ENCODE measurements around the gene UNC45A.
A peak's percentile ranks its signal among the peaks of the same experiment; 100 is the strongest.
"Not testable (repeated sequence)": the region's sequence is repeated elsewhere in the genome, so short reads cannot be mapped to it uniquely, and the experiment has no call there.

Gene UNC45A

DNA sequence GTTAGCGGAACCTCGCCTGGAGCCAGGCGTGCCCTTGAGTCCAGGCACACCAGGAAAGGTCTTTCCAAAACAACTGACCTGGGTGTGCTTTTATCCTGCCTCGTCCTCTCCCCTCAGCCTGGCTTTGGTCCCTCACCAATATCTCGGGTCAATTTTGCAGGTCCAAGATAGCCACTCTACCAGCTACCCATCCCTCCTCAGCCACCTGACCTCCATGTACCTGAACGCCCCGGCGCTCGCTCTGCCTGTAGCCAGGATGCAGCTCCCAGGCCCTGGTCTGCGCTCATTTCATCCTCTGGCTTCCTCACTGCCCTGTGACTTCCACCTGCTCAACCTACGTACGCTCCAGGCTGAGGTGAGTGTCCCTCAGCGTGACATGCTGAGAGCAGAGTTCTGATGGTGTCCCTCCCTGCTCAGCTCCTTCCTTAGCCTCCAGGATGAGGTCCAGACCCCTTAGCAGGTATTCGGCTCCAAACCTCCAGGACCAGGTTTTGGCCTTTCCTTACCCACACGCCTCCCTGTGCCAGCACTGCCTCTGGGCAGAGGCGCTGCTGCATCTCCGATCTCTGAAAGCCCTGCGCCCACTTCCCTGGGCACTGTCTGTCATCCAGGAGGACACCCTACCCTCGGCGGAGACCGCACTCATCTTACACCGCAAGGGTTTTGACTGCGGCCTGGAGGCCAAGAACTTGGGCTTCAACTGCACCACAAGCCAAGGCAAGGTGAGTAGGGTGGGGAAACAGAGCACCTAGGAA lies 16.9 kb upstream of the UNC45A start:
- no peak for DNase-seq

DNA sequence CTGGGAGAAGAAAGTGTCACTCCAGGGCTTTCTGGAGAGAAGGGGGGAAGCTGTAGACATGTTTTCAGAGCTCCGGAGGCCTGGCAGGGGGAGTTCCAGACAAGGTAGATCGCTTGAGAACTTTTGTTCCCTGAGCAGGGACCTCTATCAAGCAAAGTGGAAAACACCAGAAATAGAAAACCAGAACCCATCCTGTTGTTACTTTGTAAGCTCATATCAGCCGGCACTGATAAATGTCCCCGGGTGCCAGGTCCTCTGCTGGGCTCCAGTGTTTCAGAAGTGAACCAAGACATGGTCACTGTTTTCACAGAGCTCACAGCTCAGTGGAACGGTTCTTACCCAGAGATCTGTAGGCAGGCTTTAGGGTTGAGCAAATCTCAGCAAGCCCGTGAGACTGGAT lies 16.2 kb upstream of the UNC45A start:
- DNase-seq: no peak

DNA sequence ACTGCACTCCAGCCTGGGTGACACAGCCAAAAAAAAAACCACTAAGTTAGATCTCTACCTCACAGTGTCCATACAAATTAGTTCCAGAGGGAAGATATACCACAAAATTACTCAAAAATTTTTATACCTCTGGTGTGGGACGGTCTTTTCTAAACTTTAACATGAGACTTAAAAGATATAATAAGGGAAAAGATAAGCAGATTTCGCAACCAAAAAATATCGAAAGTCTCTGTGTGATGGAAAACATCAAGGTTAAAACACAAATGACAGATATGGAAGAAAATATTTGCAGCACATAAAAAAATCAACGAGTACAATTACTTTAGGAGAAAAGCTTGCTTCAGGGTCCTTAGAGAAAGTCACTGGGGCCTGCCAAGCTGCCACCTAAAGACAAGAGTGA lies 13.2 kb upstream of the UNC45A start:
- no peak for DNase-seq

DNA sequence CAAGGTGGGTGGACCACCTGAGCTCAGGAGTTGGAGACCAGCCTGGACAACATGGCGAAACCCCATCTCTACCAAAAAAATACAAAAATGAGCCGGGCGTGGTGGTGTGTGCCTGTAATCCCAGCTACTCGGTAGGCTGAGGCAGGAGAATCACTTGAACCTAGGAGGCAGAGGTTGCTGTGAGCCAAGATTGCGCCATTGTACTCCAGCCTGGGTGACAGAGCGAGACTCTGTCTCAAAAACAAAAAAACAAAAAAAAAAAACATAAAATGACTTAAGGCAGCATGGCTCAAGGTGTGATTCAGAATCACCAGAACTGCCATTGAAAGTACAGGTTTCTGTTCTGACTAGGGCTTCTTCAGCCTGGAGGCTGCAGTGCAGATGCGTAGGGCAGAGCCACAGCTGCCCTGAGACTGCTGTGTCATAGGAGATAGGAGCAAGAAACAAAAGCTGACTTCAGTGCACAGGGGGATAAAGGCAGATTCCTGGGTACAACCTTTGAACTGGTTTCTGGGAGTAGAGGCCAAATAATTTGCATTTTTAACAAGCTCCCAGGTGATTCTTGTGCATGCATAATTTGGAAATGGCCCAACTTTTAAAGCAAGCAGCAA lies 12.3 kb upstream of the UNC45A start:
- DNase-seq: peak; percentile 82

DNA sequence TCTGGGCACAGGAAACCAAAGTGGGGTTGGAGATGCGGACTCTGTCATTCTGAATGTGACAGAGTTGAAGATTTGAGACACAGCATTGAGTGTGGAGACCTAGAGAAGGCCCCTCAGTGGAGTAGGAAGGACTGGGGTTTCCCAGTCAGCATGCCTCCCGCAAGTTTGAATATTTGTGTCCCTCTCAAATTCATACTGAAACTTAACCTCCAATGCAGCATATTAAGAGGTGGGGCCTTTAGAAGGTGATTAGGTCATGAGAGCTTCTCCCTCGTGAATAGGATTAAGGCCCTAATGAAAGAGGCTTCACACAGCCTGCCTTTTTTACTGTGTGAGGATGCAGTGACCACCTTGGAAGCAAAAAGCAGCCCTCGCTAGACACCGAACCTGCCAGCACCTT lies 10.7 kb upstream of the UNC45A start:
- peak; percentile 80 for DNase-seq

DNA sequence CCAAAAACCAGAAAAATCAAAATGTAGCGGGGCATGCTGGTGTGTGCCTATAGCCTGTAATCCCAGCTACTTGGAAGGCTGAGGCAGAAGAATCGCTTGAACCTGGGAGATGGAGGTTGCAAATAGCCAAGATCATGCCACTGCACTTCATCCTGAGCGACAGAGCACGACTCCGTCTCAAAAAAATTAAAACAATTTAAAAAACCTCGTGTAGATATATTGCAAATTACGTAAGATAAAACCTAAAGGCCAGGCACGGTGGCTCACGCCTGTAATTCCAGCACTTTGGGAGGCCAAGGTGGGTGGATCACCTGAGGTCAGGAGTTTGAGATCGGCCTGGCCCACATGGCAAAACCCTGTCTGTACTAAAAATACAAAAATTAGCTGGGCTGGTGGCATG lies 8.3 kb upstream of the UNC45A start:
- DNase-seq: not testable (repeated sequence)

DNA sequence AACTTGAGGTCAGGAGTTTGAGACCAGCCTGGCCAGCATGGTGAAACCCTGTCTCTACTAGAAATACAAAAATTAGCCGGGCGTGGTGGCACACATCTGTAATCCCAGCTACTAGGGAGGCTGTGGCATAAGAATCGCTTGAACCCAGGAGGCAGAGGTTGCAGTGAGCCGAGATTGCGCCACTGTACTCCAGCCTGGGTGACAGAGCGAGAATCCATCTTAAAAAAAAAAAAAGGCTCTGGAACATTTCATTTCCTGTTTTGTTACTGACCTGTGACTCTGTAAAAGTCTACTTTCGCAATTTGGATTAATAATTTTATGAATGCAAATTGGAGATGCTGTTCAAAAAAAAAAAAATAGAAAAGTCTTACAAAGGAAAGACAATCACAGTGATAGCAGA lies 7.0 kb upstream of the UNC45A start:
- DNase-seq: not testable (repeated sequence)

DNA sequence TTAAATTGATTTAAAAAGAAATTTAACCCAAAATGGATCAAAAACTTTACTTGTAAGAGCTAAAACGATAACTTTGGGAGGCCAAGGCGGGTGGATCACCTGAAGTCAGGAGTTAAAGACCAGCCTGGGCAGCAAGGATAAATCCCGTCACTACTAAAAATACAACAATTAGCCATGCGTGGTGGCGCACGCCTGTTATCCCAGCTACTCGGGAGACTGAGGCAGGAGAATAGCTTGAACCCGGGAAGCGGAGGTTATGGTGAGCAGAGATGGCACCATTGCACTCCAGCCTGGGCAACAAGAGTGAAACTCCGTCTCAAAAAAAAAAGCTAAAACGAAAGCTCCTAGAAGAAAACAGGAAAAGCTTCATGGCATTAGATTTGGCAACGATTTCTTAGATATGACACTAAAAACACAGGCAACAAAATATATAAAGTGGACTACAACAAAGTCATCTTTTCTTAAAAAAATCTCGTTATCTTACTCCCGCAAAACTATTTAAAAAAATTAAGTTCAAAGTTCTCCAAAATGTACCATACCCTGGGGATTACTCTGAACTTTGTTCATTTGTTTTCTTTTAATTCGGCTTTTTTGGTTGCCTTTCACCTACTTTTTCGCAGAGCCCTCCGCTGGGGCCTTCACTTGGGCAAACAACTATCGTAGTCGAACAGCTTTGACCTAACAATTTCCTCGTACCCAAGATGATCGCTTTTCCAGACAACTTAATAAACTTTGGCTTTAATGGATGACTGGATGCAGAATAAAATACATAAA lies 5.7 kb upstream of the UNC45A start:
- DNase-seq: no peak

DNA sequence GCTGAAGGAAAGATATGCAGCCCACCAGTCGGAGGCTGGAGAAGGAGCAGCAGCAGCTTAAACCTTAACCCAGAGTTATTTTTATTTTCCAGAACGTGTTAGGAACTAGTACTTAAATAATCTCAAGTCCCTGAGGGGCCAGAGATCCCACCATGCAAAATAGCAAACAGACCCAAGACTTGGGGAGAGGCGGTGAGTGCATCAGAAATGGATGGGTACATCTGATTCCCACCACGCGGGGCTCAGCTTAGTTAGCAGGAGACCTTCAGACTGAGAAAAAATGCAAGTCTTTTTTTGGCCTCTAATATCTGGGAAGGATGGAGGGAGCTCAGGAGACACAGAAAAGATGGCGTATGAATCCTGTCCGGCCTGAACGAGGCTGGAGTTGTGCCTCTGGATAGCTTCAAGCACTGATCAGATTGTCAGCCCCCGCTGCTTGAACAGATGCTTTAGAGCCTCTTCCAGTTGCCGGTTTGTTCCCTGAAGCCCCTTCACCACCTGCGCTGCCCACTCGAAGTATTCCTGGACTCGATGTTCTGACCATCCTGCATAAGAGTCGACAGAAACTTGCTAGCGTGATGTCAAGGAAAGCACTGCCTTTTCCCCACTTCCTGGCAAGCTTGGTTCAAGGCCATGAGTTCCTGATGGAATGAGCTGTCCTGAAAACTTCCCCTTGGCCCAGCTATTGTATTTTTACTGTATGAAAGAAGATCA lies 4.1 kb upstream of the UNC45A start:
- peak; percentile 21 for DNase-seq

DNA sequence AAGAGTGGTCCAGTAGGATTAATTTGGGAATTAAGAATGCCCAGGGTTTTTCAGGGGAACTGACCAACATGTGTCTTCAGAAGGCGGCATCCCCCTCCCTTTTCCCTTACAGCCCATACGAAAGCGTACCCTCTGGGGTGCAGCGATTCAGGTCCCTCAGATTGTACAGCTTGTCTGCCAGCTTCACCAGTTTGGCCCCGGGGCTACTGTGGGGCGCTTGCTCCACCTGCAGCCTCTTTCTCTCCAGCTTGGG lies 3.6 kb upstream of the UNC45A start:
- no peak for DNase-seq

DNA sequence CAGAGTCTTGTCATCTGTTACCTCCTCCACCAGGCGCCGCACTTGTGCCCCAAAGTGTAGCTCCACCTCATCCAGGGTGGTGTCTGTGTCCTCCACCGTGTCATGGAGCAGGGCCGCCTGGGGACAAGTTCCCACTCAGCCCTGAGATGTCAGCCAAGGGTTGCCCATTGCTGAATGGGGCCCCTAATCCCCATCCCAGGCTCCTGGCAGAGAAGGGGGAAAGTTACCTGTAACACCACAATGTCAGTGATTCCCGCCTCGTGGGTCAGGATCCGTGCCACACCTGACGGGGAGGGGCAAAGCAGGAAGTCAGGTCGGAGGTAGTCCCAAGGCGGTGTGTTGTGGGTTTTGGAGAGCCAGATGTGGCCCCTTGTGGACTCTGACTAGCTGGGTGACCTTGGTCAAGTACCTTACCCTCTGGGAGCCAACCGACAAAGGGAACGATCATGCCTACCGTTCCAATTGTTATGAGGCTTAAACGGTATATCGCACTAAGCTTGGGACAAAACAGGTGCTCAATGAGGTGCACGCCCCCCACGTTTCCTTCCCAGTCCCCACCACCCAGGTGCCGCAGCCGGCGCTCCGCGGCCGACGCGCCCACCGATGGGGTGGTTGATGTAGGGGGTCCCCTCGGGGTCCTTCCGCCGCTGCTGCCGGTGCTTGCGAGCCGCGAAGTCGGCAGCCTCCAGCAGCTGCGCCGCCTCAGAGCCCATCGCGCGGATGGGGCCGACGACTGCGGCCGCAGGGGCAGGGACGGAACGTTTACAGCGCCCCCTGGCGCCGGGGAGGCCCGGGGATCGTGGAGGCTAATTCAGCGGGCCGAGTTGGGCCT lies 3.0 kb upstream of the UNC45A start, which contains the start of gene HDDC3:
Gene HDDC3, minus strand, starts transcription at position 722 of the 832 bp plus-strand sequence. Its CDS starts 9 bp downstream, at position 713.
- peak; percentile 92 for DNase-seq

DNA sequence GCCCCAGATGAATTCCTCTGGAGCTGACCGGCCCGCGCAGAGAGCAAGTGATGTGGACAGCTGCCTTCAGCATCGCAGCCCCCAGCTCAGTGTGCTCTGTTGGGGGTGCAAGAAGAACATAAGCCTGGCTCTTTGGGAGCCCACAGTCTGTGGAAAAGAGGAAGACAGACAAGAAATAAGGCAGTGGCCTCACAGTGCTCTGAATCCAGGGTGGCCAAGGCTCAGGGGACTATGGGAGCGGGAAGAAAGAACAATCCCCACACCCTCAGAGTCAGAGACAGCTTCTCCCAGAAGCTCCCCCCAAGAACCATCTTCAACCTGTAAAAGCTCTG lies 2.5 kb upstream of the UNC45A start:
- DNase-seq: no peak

DNA sequence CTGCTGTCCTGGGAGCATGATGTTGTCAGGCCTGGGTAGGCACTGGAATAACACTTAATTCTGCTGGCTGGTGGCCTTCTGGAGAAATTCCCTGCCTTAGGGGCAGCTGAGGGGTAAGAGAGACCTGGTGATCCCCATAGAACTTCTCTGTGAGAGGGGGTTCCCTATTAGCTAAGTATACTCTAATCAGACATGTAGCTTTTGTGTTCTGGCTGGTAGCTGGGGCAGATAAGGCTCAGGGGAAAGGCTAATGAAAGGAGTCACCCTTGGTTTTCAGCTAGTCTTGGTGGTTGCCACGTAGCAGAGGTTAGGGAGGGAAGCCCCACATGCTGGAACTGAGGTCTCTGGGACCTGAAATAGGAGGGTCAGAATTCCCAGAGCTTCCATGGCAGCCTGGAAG lies 1.8 kb upstream of the UNC45A start:
- no peak for DNase-seq

DNA sequence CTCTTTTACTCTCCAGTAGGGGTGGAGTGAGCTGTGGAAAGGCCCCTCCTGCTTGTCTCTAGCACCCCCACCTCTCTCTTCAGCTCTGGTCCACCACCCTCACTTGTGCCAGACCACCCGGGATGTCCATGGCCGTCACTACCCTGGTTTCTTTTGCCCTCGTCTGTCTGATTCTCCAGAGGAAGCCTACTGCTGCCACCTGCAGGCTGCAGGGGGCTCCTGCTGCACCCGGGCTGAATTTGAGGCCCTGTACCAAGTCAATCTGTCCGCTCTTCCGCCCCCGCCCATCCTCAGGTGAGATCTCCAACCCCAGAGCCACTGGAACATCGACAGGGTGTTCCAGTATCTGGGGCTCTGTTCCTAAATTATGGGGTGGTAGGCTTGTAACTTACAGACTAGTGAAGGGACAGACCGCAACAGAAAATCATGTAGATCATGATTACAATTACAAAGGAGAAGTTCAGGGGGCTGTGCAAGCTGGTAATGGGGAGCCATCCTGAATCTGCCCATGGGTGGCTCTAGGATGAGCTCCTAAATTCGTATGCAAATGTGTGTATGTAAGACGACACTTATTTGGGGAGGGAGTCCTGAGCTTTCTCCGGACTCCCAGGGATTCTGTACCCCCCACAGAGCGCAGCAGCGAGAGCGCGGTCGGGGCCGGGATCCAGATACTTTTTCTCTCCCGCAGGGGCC lies 683 bp upstream of the UNC45A start:
- peak; percentile 93 for DNase-seq

DNA sequence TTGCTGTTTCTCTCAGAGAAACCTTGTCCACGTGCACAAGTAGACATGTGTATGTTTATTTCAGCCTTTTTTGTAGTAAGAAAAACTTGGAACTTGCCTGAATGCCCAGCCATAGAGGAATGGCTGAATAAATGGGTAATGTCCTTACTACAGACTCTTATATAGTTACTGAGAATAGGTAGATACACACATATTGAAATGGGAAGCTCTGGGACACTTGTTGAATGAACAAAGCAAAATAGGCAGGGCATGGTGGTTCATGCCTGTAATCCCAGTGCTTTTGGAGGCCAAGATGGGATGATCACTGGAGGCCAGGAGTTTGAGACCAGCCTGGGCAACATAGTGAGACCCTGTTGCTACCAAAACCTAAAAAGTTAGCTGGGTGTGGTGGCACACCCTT lies 1.7 kb downstream of the UNC45A start:
- DNase-seq: no peak

DNA sequence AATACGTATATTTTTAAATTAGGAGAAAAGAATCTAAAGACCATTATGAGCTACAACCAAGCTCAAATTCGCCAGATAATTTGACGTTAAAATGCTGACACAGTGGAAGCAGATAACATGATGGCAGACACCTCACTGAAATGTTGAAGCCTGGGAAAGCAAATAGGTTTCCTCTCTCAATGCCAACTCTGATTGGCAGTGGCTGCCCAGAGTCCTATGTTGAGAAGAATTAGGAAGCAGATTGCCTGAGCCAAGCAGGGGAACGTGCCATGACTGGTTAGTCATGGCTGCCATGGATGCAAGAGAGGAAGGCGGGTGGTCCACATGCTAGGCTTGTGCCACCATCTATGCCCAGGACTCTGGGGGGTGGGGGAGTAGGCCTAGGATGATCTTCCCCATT lies 3.2 kb downstream of the UNC45A start:
- DNase-seq: no peak

DNA sequence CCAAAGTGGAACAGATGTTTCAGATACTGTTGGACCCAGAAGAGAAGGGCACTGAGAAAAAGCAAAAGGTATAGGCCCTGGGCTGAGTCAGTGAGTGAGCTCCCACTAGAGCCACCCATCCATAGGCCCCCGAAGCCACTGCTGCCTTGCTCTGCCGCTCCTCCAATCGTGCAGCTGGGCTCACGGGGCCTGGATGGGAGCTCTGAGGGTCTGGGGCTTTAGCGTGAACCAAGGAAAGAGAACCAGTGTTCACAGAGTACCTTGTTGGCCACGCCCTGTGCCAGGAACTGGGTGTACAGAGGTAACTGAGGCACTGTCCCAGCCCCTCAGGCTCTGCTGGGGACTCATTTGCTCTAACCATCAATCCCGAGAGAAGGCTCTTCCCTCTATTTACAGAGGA lies 4.7 kb downstream of the UNC45A start:
- no peak for DNase-seq

DNA sequence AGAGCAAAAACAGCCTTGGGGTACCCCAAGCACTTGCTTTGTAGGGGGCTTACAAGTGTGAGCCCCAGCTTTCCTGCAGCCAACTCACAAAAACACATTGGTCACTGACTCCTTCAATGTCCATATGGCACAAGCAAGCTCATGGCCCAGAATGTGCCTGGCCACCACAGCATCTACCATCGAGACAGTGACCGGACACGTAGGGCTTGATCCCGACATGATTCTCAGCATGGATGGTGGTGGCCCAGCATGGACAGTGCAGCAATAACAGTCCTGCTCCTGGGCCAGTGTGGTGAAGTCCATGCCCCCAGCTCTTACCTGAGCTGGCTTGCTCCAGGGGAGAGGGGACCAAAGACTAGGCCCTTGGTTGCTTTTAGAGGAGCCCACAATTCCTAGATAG lies 6.0 kb downstream of the UNC45A start:
- no peak for DNase-seq

DNA sequence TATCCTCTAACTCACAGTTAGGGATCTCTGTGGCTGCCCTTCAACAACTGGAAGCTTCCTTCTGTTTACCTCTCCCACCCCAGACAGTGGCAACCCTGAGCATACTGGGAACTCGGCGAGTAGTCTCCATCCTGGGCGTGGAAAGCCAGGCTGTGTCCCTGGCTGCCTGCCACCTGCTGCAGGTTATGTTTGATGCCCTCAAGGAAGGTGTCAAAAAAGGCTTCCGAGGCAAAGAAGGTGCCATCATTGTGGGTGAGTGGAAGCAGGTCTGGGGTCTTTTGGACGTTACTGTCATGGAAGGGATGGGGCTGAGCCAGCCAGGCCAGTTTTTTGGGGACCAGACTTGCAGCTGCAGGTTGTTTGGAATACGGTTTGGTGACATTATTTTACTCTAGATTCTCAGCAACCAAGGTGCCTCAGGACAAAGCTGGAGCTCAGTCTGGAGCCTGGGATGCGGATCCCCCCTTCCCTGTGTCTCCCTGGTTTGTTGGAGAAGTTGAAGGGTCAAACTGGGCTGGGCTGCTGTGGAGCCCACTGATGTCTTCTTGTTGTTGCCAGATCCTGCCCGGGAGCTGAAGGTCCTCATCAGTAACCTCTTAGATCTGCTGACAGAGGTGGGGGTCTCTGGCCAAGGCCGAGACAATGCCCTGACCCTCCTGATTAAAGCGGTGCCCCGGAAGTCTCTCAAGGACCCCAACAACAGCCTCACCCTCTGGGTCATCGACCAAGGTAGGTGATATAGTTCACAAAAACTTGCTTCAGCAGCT lies 7.5 kb downstream of the UNC45A start:
- no peak for DNase-seq

DNA sequence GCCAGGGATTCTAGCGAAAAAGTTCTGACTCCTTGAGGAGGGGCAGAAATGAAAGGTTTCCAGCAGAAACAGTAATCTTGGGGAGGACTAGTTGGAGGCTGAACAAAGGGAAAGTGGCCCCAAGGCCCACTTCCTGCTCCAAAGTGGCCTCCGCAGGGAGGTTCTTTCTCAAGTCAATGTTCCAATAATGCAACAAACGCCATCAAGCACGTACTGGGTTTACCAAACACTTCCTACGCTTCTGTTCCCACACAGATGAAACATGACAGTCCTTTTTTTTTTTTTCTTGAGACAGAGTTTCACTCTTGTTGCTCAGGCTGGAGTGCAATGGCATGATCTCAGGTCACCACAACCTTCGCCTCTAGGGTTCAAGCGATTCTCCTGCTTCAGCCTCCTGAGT lies 10.0 kb downstream of the UNC45A start:
- DNase-seq: no peak

DNA sequence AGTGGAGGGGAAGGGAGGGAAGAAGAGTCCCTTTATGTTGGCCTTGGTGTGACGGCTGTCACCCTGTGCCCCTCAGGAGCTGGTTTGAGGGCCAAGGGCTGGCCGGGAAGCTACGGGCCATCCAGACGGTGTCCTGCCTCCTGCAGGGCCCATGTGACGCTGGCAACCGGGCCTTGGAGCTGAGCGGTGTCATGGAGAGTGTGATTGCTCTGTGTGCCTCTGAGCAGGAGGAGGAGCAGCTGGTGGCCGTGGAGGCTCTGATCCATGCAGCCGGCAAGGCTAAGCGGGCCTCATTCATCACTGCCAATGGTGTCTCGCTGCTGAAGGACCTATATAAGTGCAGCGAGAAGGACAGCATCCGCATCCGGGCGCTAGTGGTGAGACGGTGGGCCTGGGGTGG lies 11.5 kb downstream of the UNC45A start:
- DNase-seq: no peak
